Neural progenitor cell (in vitro differentiated cells): ENCODE results near the gene CTXN1.

Experiments used
- EZH2 ChIP-seq: fragments of 200-600 bp; sonication (generic); IDR thresholded peaks from 2 replicates; pipeline ENCODE4 v1.6.1; 2017; ENCODE audit warnings: antibody characterized with exemption, mild to moderate bottlenecking, moderate library complexity
- TF ChIP-seq, protein P1 (sequence below): fragments of 200-600 bp; sonication (generic); IDR thresholded peaks from 2 replicates; pipeline ENCODE4 v1.5.1; 2017; ENCODE audit warnings: antibody characterized with exemption, mild to moderate bottlenecking

- TF ChIP-seq, protein P1, sequence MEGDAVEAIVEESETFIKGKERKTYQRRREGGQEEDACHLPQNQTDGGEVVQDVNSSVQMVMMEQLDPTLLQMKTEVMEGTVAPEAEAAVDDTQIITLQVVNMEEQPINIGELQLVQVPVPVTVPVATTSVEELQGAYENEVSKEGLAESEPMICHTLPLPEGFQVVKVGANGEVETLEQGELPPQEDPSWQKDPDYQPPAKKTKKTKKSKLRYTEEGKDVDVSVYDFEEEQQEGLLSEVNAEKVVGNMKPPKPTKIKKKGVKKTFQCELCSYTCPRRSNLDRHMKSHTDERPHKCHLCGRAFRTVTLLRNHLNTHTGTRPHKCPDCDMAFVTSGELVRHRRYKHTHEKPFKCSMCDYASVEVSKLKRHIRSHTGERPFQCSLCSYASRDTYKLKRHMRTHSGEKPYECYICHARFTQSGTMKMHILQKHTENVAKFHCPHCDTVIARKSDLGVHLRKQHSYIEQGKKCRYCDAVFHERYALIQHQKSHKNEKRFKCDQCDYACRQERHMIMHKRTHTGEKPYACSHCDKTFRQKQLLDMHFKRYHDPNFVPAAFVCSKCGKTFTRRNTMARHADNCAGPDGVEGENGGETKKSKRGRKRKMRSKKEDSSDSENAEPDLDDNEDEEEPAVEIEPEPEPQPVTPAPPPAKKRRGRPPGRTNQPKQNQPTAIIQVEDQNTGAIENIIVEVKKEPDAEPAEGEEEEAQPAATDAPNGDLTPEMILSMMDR, result peak; percentile 70
- TF ChIP-seq EZH2, result peak; percentile 72
These were observed 8.5 kb downstream of the CTXN1 start for GRCh38 chr19:7917267-7918061.
